ENCODE results near the gene JCHAIN. TPM values are rescaled to one million over a fixed set of nuclear protein-coding genes. Genes with fewer than 3 reads are reported as not detected.
A peak's percentile ranks its signal among the peaks of the same experiment; 100 is the strongest.
"Not testable (repeated sequence)": the region's sequence is repeated elsewhere in the genome, so short reads cannot be mapped to it uniquely, and the experiment has no call there.

The JCHAIN gene
- total RNA-seq, 1 donor from 2014 or later = not detected

GRCh38 chr4:70704215-70704930, 38.1 kb upstream of the JCHAIN start:
- Mint-ChIP-seq H3K27ac (peak overlapping the region; percentile 83), H3K36me3 (ENCODE audit: low read depth) (no peaks in the 10 kb centered on the region), H3K27me3 (ENCODE audit: insufficient read depth) (peaks cover 3% of the 10 kb centered on the region), H3K4me3 (peak overlapping the region; percentile 76), H3K4me1 (ENCODE audit: low read depth) (peaks cover 24% of the 10 kb centered on the region), H3K9me3 (no peaks in the 10 kb centered on the region)
- intact Hi-C loops (cut with micrococcal nuclease) = loop anchor here (2.0 kb wide), 1 partner anchor 288 kb away; the partner anchor contains the start of gene DCK
- peak; percentile 38 for DNase-seq (ENCODE audit: low spot score)

GRCh38 chr4:70703619-70704214, 37.4 kb upstream of the JCHAIN start:
- Mint-ChIP-seq H3K27me3 (ENCODE audit: insufficient read depth) (peaks cover 3% of the 10 kb centered on the region), H3K36me3 (ENCODE audit: low read depth) (no peaks in the 10 kb centered on the region), H3K4me3 (peak overlapping the region; percentile 76), H3K4me1 (ENCODE audit: low read depth) (peaks cover 24% of the 10 kb centered on the region), H3K27ac (peak overlapping the region; percentile 83), H3K9me3 (no peaks in the 10 kb centered on the region)
- intact Hi-C loops (cut with micrococcal nuclease) = loop anchor here (2.0 kb wide), 1 partner anchor 289 kb away; the partner anchor contains the start of gene DCK
- DNase-seq (ENCODE audit: low spot score) = no peak

GRCh38 chr4:70702592-70702991, 36.3 kb upstream of the JCHAIN start:
- H3K36me3 Mint-ChIP-seq (ENCODE audit: low read depth); H3K27ac Mint-ChIP-seq; H3K4me3 Mint-ChIP-seq; intact Hi-C loops (cut with micrococcal nuclease); H3K9me3 Mint-ChIP-seq; DNase-seq (ENCODE audit: low spot score); H3K27me3 Mint-ChIP-seq (ENCODE audit: insufficient read depth): not testable (repeated sequence)
- H3K4me1 Mint-ChIP-seq (ENCODE audit: low read depth) = peaks cover 24% of the 10 kb centered on the region

- Mint-ChIP-seq H3K27me3 (ENCODE audit: insufficient read depth) (peaks cover 3% of the 10 kb centered on the region), H3K4me3 (no peak overlapping the region), H3K36me3 (ENCODE audit: low read depth) (no peaks in the 10 kb centered on the region), H3K9me3 (no peaks in the 10 kb centered on the region), H3K4me1 (ENCODE audit: low read depth) (peaks cover 18% of the 10 kb centered on the region), H3K27ac (no peak overlapping the region)
- no peak for DNase-seq (ENCODE audit: low spot score)
- intact Hi-C loops (cut with micrococcal nuclease) = no loop called here
Measured at GRCh38 chr4:70701271-70701670, 35.0 kb upstream of the JCHAIN start.

GRCh38 chr4:70700712-70701111, 34.4 kb upstream of the JCHAIN start:
- peaks cover 3% of the 10 kb centered on the region for H3K27me3 Mint-ChIP-seq (ENCODE audit: insufficient read depth)
- no peaks in the 10 kb centered on the region for H3K9me3 Mint-ChIP-seq
- H3K4me3 Mint-ChIP-seq = no peak overlapping the region
- H3K36me3 Mint-ChIP-seq (ENCODE audit: low read depth) = no peaks in the 10 kb centered on the region
- H3K4me1 Mint-ChIP-seq (ENCODE audit: low read depth) = peaks cover 12% of the 10 kb centered on the region
- DNase-seq (ENCODE audit: low spot score) = no peak
- intact Hi-C loops (cut with micrococcal nuclease) = no loop called here
- H3K27ac Mint-ChIP-seq = no peak overlapping the region

- H3K4me3 Mint-ChIP-seq; H3K9me3 Mint-ChIP-seq; H3K27ac Mint-ChIP-seq; H3K27me3 Mint-ChIP-seq (ENCODE audit: insufficient read depth); H3K4me1 Mint-ChIP-seq (ENCODE audit: low read depth); H3K36me3 Mint-ChIP-seq (ENCODE audit: low read depth); intact Hi-C loops (cut with micrococcal nuclease); DNase-seq (ENCODE audit: low spot score): not testable (repeated sequence)
Measured at GRCh38 chr4:70698435-70698834, 32.1 kb upstream of the JCHAIN start.

GRCh38 chr4:70694633-70695032, 28.3 kb upstream of the JCHAIN start:
- peaks cover 18% of the 10 kb centered on the region for H3K4me1 Mint-ChIP-seq (ENCODE audit: low read depth)
- intact Hi-C loops (cut with micrococcal nuclease); H3K27ac Mint-ChIP-seq; DNase-seq (ENCODE audit: low spot score); H3K4me3 Mint-ChIP-seq; H3K27me3 Mint-ChIP-seq (ENCODE audit: insufficient read depth); H3K9me3 Mint-ChIP-seq: not testable (repeated sequence)
- H3K36me3 Mint-ChIP-seq (ENCODE audit: low read depth) = peaks cover 16% of the 10 kb centered on the region

- Mint-ChIP-seq H3K4me1 (ENCODE audit: low read depth) (peaks cover 33% of the 10 kb centered on the region), H3K9me3 (no peaks in the 10 kb centered on the region), H3K27me3 (ENCODE audit: insufficient read depth) (no peaks in the 10 kb centered on the region), H3K36me3 (ENCODE audit: low read depth) (peaks cover 28% of the 10 kb centered on the region), H3K4me3 (no peak overlapping the region), H3K27ac (no peak overlapping the region)
- intact Hi-C loops (cut with micrococcal nuclease) = no loop called here
- no peak for DNase-seq (ENCODE audit: low spot score)
Measured at GRCh38 chr4:70691661-70692060, 25.4 kb upstream of the JCHAIN start.

- H3K27ac Mint-ChIP-seq = peak overlapping the region; percentile 98
- H3K9me3 Mint-ChIP-seq = no peaks in the 10 kb centered on the region
- peaks cover 2% of the 10 kb centered on the region for H3K27me3 Mint-ChIP-seq (ENCODE audit: insufficient read depth)
- DNase-seq (ENCODE audit: low spot score) = no peak
- intact Hi-C loops (cut with micrococcal nuclease) = loop anchor here (1.0 to 2.0 kb wide), 10 partner anchors 16 to 318 kb away; partner anchors contain the start of genes DCK, GRSF1 and MOB1B
- peak overlapping the region; percentile 99 for H3K4me3 Mint-ChIP-seq
- peaks cover 28% of the 10 kb centered on the region for H3K36me3 Mint-ChIP-seq (ENCODE audit: low read depth)
- peaks cover 33% of the 10 kb centered on the region for H3K4me1 Mint-ChIP-seq (ENCODE audit: low read depth)
Measured at GRCh38 chr4:70688795-70689231, 22.5 kb upstream of the JCHAIN start.

- Mint-ChIP-seq H3K36me3 (ENCODE audit: low read depth) (peaks cover 28% of the 10 kb centered on the region), H3K27me3 (ENCODE audit: insufficient read depth) (peaks cover 2% of the 10 kb centered on the region), H3K4me1 (ENCODE audit: low read depth) (peaks cover 33% of the 10 kb centered on the region), H3K9me3 (no peaks in the 10 kb centered on the region), H3K4me3 (peak within 1 kb of the TSS; percentile 99), H3K27ac (peak within 1 kb of the TSS; percentile 98)
- intact Hi-C loops (cut with micrococcal nuclease) = loop anchor here (1.0 to 2.0 kb wide), 10 partner anchors 17 to 319 kb away; partner anchors contain the start of genes DCK, GRSF1 and MOB1B
- peak; percentile 88 for DNase-seq (ENCODE audit: low spot score)
Measured at GRCh38 chr4:70687821-70688794, 21.8 kb upstream of the JCHAIN start, which contains the start of gene UTP3. TSS of gene UTP3 (plus strand) at chr4:70688532. CDS start at chr4:70688678, 146 bp downstream.

- H3K4me3 Mint-ChIP-seq = peak overlapping the region; percentile 99
- peaks cover 2% of the 10 kb centered on the region for H3K27me3 Mint-ChIP-seq (ENCODE audit: insufficient read depth)
- H3K27ac Mint-ChIP-seq = peak overlapping the region; percentile 98
- peaks cover 33% of the 10 kb centered on the region for H3K4me1 Mint-ChIP-seq (ENCODE audit: low read depth)
- intact Hi-C loops (cut with micrococcal nuclease) = no loop called here
- H3K36me3 Mint-ChIP-seq (ENCODE audit: low read depth) = peaks cover 28% of the 10 kb centered on the region
- H3K9me3 Mint-ChIP-seq = no peaks in the 10 kb centered on the region
- no peak for DNase-seq (ENCODE audit: low spot score)
Measured at GRCh38 chr4:70687392-70687791, 21.1 kb upstream of the JCHAIN start.

GRCh38 chr4:70682142-70682541, 15.8 kb upstream of the JCHAIN start:
- H3K9me3 Mint-ChIP-seq; H3K27ac Mint-ChIP-seq; H3K36me3 Mint-ChIP-seq (ENCODE audit: low read depth); H3K4me3 Mint-ChIP-seq; H3K27me3 Mint-ChIP-seq (ENCODE audit: insufficient read depth); intact Hi-C loops (cut with micrococcal nuclease); DNase-seq (ENCODE audit: low spot score): not testable (repeated sequence)
- H3K4me1 Mint-ChIP-seq (ENCODE audit: low read depth) = peaks cover 12% of the 10 kb centered on the region

All from activated T-helper 1 cell treated with anti-CD3 and anti-CD28 coated beads, Interleukin-12 subunit alpha, Interleukin-12 subunit beta, Interleukin-2, Interleukin-4 antibody, amounts not matched to agents 30 ng/mL and 10 ng/mL and 1 ng/mL, durations not matched to agents 14 hours and 24 hours and 36 hours (primary cell).